PC-3 (cell line): ENCODE measurements around the gene OGFOD3. TPM values are rescaled to one million over a fixed set of nuclear protein-coding genes. Genes with fewer than 3 reads are reported as not detected.

Experiments
- ATAC-seq: fragments of 200-7000 bp; cut with Tn5 transposase; 2 replicates; pipeline ENCODE4 v1.9.1; 2020; ENCODE audit warnings: mild to moderate bottlenecking, moderate library complexity
- BruUV-seq: library from RNA; stranded (reverse); fragments of 400-500 nt; replicated peaks from 2 replicates; lab custom pipeline; 2021; lab: Mats Ljungman, UMichigan
- CTCF ChIA-PET: fragments of 300-600 bp; sonication (Branson Sonifier 250); formaldehyde crosslinking; loops from one replicate; lab custom pipeline; 2022; ENCODE audit warnings: antibody characterized with exemption; lab: Charles Lee
- POLR2A ChIA-PET: fragments of 300-600 bp; sonication (Branson Sonifier 250); formaldehyde crosslinking; loops from one replicate; lab custom pipeline; 2022; ENCODE audit warnings: antibody characterized with exemption; ENCODE audit not compliant: unreplicated experiment; lab: Charles Lee
- DNase-seq: peaks from one replicate; pipeline ENCODE4 v3.0.0-alpha.2; 2015
- H2AFZ ChIP-seq: fragments of 300-600 bp; sonication (generic); 2 replicates; pipeline ENCODE4 v1.6.0; 2016; ENCODE audit warnings: antibody characterized with exemption, low read length
- H3F3A ChIP-seq: fragments of 300-600 bp; sonication (generic); one replicate; pipeline ENCODE4 v1.6.0; 2017; ENCODE audit warnings: antibody characterized with exemption, low read length, control low read depth, mild to moderate bottlenecking; ENCODE audit not compliant: unreplicated experiment
- H3K27ac ChIP-seq: fragments of 300-600 bp; sonication (generic); 2 replicates; pipeline ENCODE4 v1.5.1; 2016; ENCODE audit warnings: mild to moderate bottlenecking, low read length
- H3K27me3 ChIP-seq: fragments of 300-600 bp; sonication (generic); 2 replicates; pipeline ENCODE4 v1.6.1; 2016; ENCODE audit warnings: low read length, mixed read lengths
- H3K36me3 ChIP-seq: fragments of 300-600 bp; sonication (generic); 2 replicates; pipeline ENCODE4 v1.6.1; 2016; ENCODE audit warnings: low read depth, mixed run types, low read length, mixed read lengths
- H3K4me1 ChIP-seq: fragments of 300-600 bp; sonication (generic); 2 replicates; pipeline ENCODE4 v1.5.1; 2016; ENCODE audit warnings: low read length; ENCODE audit not compliant: insufficient read depth
- H3K4me2 ChIP-seq: fragments of 300-600 bp; sonication (generic); 2 replicates; pipeline ENCODE4 v1.6.0; 2016; ENCODE audit warnings: low read length
- H3K4me3 ChIP-seq: fragments of 300-600 bp; sonication (generic); 2 replicates; pipeline ENCODE4 v1.5.1; 2016; ENCODE audit warnings: mild to moderate bottlenecking, low read length, mixed read lengths
- H3K79me2 ChIP-seq: fragments of 300-600 bp; sonication (generic); 2 replicates; pipeline ENCODE4 v1.6.1; 2017; ENCODE audit warnings: low read length, mixed read lengths
- H3K9ac ChIP-seq: fragments of 300-600 bp; sonication (generic); 2 replicates; pipeline ENCODE4 v1.6.0; 2016; ENCODE audit warnings: mild to moderate bottlenecking, low read length
- H3K9me2 ChIP-seq: fragments of 300-600 bp; sonication (generic); replicated peaks from 2 replicates; pipeline ENCODE4 v1.6.1; 2016; ENCODE audit warnings: mixed run types, low read length, mixed read lengths
- H3K9me3 ChIP-seq: fragments of 300-600 bp; sonication (generic); 2 replicates; pipeline ENCODE4 v1.6.1; 2016; ENCODE audit warnings: low read length, mixed read lengths
- H4K20me1 ChIP-seq: fragments of 300-600 bp; sonication (generic); 2 replicates; pipeline ENCODE4 v1.6.1; 2016; ENCODE audit warnings: low read length, mixed read lengths
- EZH2 ChIP-seq: fragments of 300-600 bp; sonication (generic); IDR thresholded peaks from one replicate; pipeline ENCODE4 v1.6.1; 2017; ENCODE audit warnings: antibody characterized with exemption, mild to moderate bottlenecking, low read length; ENCODE audit not compliant: unreplicated experiment
- EZH2phosphoT487 ChIP-seq: fragments of 300-600 bp; sonication (generic); IDR thresholded peaks from 2 replicates; pipeline ENCODE4 v1.6.1; 2018; ENCODE audit warnings: mild to moderate bottlenecking, antibody characterized with exemption, low read length, borderline replicate concordance
- intact Hi-C: fragments of 100-400 bp; cut with micrococcal nuclease; formaldehyde crosslinking; loops from 2 replicates; pipeline ENCODE4 v1.9.0; 2023
- total RNA-seq: library from RNA; depleted of rRNA; stranded (reverse); fragments of >200 nt; gene quantifications from 2 replicates; pipeline ENCODE4 v1.2.3, GENCODE V29; 2014
- TF ChIP-seq, protein P1 (sequence below): fragments of 300-600 bp; sonication (generic); conservative IDR thresholded peaks from 2 replicates; pipeline ENCODE4 v1.5.1; 2017; ENCODE audit warnings: antibody characterized with exemption, low read depth, mild to moderate bottlenecking, low read length

Gene OGFOD3
- total RNA-seq, 1 experiment from 2014 or later: 56.1 TPM

DNA sequence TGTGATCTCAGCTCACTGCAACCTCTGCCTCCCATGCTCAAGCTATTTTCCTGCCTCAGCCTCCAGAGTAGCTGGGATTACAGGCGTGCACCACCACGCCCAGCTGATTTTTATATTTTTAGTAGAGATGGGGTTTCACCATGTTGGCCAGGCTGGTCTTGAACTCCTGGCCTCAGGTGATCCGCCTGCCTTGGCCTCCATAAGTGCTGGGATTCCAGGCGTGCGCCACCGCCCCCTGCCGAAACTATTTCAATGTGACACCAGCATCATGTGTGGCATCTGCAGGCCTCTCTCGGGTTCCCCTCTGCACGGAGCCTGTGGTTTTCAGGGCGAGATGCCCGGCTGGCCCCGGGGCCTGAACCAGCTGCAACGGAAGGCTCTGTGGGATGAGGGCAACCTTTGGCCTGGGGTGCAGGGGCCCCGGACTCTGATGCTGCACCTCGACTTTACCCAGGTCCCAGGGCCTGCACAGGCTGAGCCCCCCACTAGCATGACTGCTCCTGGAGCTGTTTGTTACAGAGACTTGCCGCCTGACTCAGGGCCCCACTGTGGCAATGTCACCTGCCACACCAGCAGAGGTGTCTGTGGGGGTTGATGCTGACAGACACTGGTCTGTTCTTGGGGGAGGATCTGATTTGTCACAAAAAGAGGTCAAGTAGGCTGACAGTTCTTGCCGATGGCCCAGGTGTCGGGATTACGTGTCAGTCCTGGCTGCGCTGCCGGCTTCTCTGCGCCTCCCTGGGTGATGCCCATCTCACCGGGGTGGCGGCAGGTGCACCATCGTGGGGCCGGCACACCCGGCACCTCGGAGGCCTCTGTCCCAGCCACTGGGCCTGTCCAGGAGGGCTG, 68.0 kb downstream of the OGFOD3 start:
- no peak overlapping the region for H3K9ac ChIP-seq
- H3K4me3 ChIP-seq: no peak overlapping the region
- H3K9me3 ChIP-seq: no peaks in the 10 kb centered on the region
- ATAC-seq (no peak), DNase-seq (no peak)
- no peaks in the 10 kb centered on the region for H3K9me2 ChIP-seq
- no peak overlapping the region for H3K27ac ChIP-seq
- H3K36me3 ChIP-seq: no peaks in the 10 kb centered on the region
- ChIA-PET POLR2A (no interaction called here), CTCF (no interaction called here)
- H3K4me1 ChIP-seq: peaks cover 7% of the 10 kb centered on the region; the same call in 1 of the 2 replicates
- intact Hi-C loops: loop anchor here (5.0 to 10.0 kb wide), 4 partner anchors 62 to 202 kb away; partner anchors contain the start of genes CYBC1 and NARF
- no peak overlapping the region for H3K4me2 ChIP-seq
- BruUV-seq: no TSS peak
- no peaks in the 10 kb centered on the region for H3F3A ChIP-seq
- H2AFZ ChIP-seq: no peak overlapping the region
- TF ChIP-seq, protein P1, sequence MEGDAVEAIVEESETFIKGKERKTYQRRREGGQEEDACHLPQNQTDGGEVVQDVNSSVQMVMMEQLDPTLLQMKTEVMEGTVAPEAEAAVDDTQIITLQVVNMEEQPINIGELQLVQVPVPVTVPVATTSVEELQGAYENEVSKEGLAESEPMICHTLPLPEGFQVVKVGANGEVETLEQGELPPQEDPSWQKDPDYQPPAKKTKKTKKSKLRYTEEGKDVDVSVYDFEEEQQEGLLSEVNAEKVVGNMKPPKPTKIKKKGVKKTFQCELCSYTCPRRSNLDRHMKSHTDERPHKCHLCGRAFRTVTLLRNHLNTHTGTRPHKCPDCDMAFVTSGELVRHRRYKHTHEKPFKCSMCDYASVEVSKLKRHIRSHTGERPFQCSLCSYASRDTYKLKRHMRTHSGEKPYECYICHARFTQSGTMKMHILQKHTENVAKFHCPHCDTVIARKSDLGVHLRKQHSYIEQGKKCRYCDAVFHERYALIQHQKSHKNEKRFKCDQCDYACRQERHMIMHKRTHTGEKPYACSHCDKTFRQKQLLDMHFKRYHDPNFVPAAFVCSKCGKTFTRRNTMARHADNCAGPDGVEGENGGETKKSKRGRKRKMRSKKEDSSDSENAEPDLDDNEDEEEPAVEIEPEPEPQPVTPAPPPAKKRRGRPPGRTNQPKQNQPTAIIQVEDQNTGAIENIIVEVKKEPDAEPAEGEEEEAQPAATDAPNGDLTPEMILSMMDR: no peak
- TF ChIP-seq EZH2phosphoT487: no peak
- H3K79me2 ChIP-seq: no peaks in the 10 kb centered on the region
- H3K27me3 ChIP-seq: no peaks in the 10 kb centered on the region
- no peaks in the 10 kb centered on the region for H4K20me1 ChIP-seq

DNA sequence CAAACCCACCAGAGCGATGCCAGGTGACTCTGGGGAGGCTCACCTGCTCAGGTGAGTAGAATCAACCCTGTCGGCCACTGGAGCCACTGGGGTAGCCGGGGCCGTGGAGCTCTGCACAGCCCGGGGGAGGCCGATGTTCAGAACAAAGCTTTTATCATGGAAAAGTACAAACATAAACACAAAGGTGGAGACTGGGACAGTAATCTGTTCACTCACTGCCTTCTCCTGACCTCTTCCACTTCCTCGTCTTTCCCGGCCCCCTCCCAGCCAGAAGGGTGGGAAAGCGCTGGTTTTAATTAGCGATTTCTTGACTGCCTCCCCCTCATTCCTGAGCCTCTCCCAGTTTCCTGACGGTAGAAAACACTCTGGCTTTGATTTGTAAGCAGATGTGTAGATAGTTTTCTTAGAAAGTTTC, 69.1 kb downstream of the OGFOD3 start:
- Histone ChIP-seq H3K9ac (no peak overlapping the region), H4K20me1 (no peaks in the 10 kb centered on the region), H3K9me3 (no peaks in the 10 kb centered on the region), H2AFZ (no peak overlapping the region), H3K36me3 (no peaks in the 10 kb centered on the region), H3K4me3 (no peak overlapping the region), H3F3A (no peaks in the 10 kb centered on the region), H3K9me2 (no peaks in the 10 kb centered on the region), H3K4me2 (no peak overlapping the region), H3K79me2 (no peaks in the 10 kb centered on the region), H3K27me3 (no peaks in the 10 kb centered on the region), H3K4me1 (peaks cover 6% of the 10 kb centered on the region; the same call in 1 of the 2 replicates), H3K27ac (no peak overlapping the region)
- intact Hi-C loops: no loop called here
- no TSS peak for BruUV-seq
- ChIA-PET POLR2A (no interaction called here), CTCF (interaction anchor here (0.6 kb wide), 1 partner anchor 242 kb away, joined by 3 read pairs; no protein-coding TSS in a partner anchor)
- no peak for DNase-seq
- TF ChIP-seq EZH2phosphoT487 (no peak), EZH2 (no peak)
- TF ChIP-seq, protein P1: no peak
- no peak for ATAC-seq

DNA sequence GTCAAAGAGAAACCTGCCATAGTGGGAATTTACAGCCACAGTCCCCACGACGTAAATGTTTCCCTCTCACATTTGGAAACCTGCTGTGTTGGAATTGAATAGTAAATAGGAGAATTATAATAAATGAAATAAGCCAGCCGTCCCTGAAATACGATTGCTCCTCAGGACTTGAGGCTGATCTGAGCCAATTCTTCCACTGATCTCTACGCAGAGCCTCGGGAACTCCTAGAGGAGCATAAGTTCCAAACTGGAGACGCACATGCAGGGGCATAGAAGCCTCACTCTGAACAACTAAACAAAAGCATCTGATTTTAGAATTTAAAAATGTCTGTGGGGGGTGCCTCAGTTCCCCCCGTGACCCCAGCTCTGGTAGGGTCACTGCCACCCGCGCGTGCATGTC, 69.5 kb downstream of the OGFOD3 start:
- no peak for ATAC-seq
- POLR2A ChIA-PET: interaction anchor here (0.7 kb wide), 1 partner anchor 429 kb away, joined by 6 read pairs; no protein-coding TSS in a partner anchor
- Histone ChIP-seq H3K9me3 (no peaks in the 10 kb centered on the region), H3K9ac (no peak overlapping the region), H3K4me1 (peaks cover 6% of the 10 kb centered on the region; the same call in 1 of the 2 replicates), H3K4me3 (no peak overlapping the region), H3K27me3 (no peaks in the 10 kb centered on the region), H2AFZ (no peak overlapping the region), H3K27ac (no peak overlapping the region), H3K36me3 (no peaks in the 10 kb centered on the region), H3K79me2 (no peaks in the 10 kb centered on the region), H3K4me2 (no peak overlapping the region), H3F3A (no peaks in the 10 kb centered on the region), H4K20me1 (no peaks in the 10 kb centered on the region), H3K9me2 (no peaks in the 10 kb centered on the region)
- DNase-seq: no peak
- intact Hi-C loops: no loop called here
- TF ChIP-seq EZH2phosphoT487 (no peak), EZH2 (no peak)
- TF ChIP-seq, protein P1: no peak
- no TSS peak for BruUV-seq
- CTCF ChIA-PET: no interaction called here
